H1 (cell line): ENCODE measurements around the gene TAF3. TPM values are rescaled to one million over a fixed set of nuclear protein-coding genes. Genes with fewer than 3 reads are reported as not detected.
A peak's percentile ranks its signal among the peaks of the same experiment; 100 is the strongest.

ENCODE experiments used
- CTCF ChIA-PET: fragments of 300-600 bp; sonication (Branson Sonifier 250); formaldehyde crosslinking; loops from one replicate; lab custom pipeline; 2021; ENCODE audit not compliant: partially characterized antibody; lab: Charles Lee
- POLR2A ChIA-PET: fragments of 300-600 bp; sonication (Branson Sonifier 250); formaldehyde crosslinking; loops from one replicate; lab custom pipeline; 2021; ENCODE audit warnings: inconsistent platforms; ENCODE audit not compliant: partially characterized antibody; lab: Charles Lee
- DNase-seq, 2 experiments: peaks; one replicate each; pipeline versions ENCODE4 v3.0.0 to v3.0.0-alpha.2; 2010 to 2022; ENCODE audit warnings: low spot score in 2 of 2, low read depth in 1 of 2, mixed read lengths in 1 of 2
- FAIRE-seq: peaks from 2 replicates; lab custom pipeline; 2011; peaks lifted over from hg19 to GRCh38; lab: Jason Lieb, UNC
- H2AFZ ChIP-seq: 2 replicates; pipeline ENCODE4 v1.8.1; 2012; ENCODE audit warnings: low read length, inconsistent platforms
- H2AK5ac ChIP-seq: 2 replicates; pipeline ENCODE4 v1.6.1; 2013; ENCODE audit warnings: low read depth, low read length
- H2BK120ac ChIP-seq: replicated peaks from 2 replicates; pipeline ENCODE3; 2013; ENCODE audit warnings: low read depth, low read length, inconsistent platforms
- H2BK12ac ChIP-seq: 2 replicates; pipeline ENCODE4 v1.6.1; 2013; ENCODE audit warnings: low read depth, low read length
- H2BK15ac ChIP-seq: 2 replicates; pipeline ENCODE4 v1.6.1; 2013; ENCODE audit warnings: low read length
- H2BK20ac ChIP-seq: 2 replicates; pipeline ENCODE4 v1.6.1; 2013; ENCODE audit warnings: low read length
- H2BK5ac ChIP-seq: 2 replicates; pipeline ENCODE4 v1.6.1; 2013; ENCODE audit warnings: low read depth, low read length
- H3K14ac ChIP-seq: 2 replicates; pipeline ENCODE4 v1.6.1; 2013; ENCODE audit warnings: inconsistent platforms; ENCODE audit not compliant: insufficient read length
- H3K18ac ChIP-seq: 2 replicates; pipeline ENCODE4 v1.6.1; 2013; ENCODE audit warnings: low read length; ENCODE audit errors: extremely low read depth
- H3K23ac ChIP-seq: 2 replicates; pipeline ENCODE4 v1.6.1; 2013; ENCODE audit warnings: inconsistent platforms; ENCODE audit not compliant: insufficient read length
- H3K23me2 ChIP-seq: 2 replicates; pipeline ENCODE4 v1.6.1; 2013; ENCODE audit warnings: low read depth, low read length
- H3K27ac ChIP-seq: 2 replicates; pipeline ENCODE4 v1.6.1; 2011; ENCODE audit warnings: low read depth, low read length, inconsistent platforms
- H3K27me3 ChIP-seq, 4 experiments: replicated peaks in 1 of 4; 1 replicate in 1 of 4; 2 replicates in 3 of 4; pipeline versions ENCODE4 v1.6.1 to v1.8.1; 2011 to 2013; ENCODE audit warnings: low read length in 3 of 4, mild to moderate bottlenecking in 3 of 4, inconsistent platforms in 2 of 4, mixed read lengths in 2 of 4, moderate library complexity in 1 of 4; ENCODE audit not compliant: control insufficient read depth in 3 of 4, insufficient read depth in 3 of 4; ENCODE audit errors: extremely low read depth in 1 of 4
- H3K36me3 ChIP-seq, 4 experiments: 2 replicates each; pipeline versions ENCODE4 v1.6.1 to v1.8.1; 2011 to 2013; ENCODE audit warnings: mild to moderate bottlenecking in 4 of 4, low read length in 3 of 4, moderate library complexity in 2 of 4, control low read depth in 1 of 4, inconsistent platforms in 1 of 4; ENCODE audit not compliant: insufficient read depth in 4 of 4, control insufficient read depth in 2 of 4
- H3K4ac ChIP-seq: replicated peaks from 2 replicates; pipeline ENCODE3; 2013; ENCODE audit warnings: low read length, low read depth, mixed read lengths, inconsistent platforms; ENCODE audit not compliant: insufficient read length
- H3K4me1 ChIP-seq, 4 experiments: replicated peaks in 1 of 4; 1 replicate in 1 of 4; 2 replicates in 3 of 4; pipeline versions ENCODE4 v1.6.1 to v1.8.1; 2011 to 2013; ENCODE audit warnings: low read length in 3 of 4, inconsistent platforms in 2 of 4, mixed read lengths in 1 of 4; ENCODE audit not compliant: insufficient read depth in 4 of 4, control insufficient read depth in 3 of 4
- H3K4me2 ChIP-seq, 2 experiments: 2 replicates each; pipeline versions ENCODE4 v1.6.1 to v1.8.1; 2011 to 2013; ENCODE audit warnings: low read depth in 2 of 2, low read length in 2 of 2, control low read depth in 1 of 2, inconsistent platforms in 1 of 2, mild to moderate bottlenecking in 1 of 2; ENCODE audit not compliant: insufficient read depth in 1 of 2
- H3K4me3 ChIP-seq, 4 experiments: fragments of 200-600, 300-600 bp in 1 of 4; sonication (generic), shearing (Covaris generic), sonication (Bioruptor Twin) in 1 of 4; 2 replicates each; pipeline versions ENCODE4 v1.5.1 to v1.8.1; 2011 to 2016; ENCODE audit warnings: low read length in 4 of 4, low read depth in 3 of 4, control low read depth in 2 of 4, inconsistent platforms in 2 of 4, mild to moderate bottlenecking in 2 of 4, mixed read lengths in 1 of 4, moderate library complexity in 1 of 4; ENCODE audit not compliant: insufficient read depth in 2 of 4; ENCODE audit errors: extremely low read depth in 1 of 4
- H3K56ac ChIP-seq: replicated peaks from 2 replicates; pipeline ENCODE3; 2013; ENCODE audit warnings: low read depth, mild to moderate bottlenecking, mixed read lengths, low read length, inconsistent platforms; ENCODE audit not compliant: insufficient read length
- H3K79me1 ChIP-seq: 2 replicates; pipeline ENCODE4 v1.6.1; 2013; ENCODE audit warnings: low read depth, low read length, control low read depth
- H3K79me2 ChIP-seq, 2 experiments: 2 replicates each; pipeline versions ENCODE4 v1.6.1 to v1.8.1; 2012 to 2013; ENCODE audit warnings: low read length in 2 of 2, mild to moderate bottlenecking in 2 of 2, inconsistent platforms in 1 of 2; ENCODE audit not compliant: insufficient read depth in 2 of 2, control insufficient read depth in 1 of 2
- H3K9ac ChIP-seq, 4 experiments: replicated peaks in 1 of 4; 1 replicate in 1 of 4; 2 replicates in 3 of 4; pipeline versions ENCODE4 v1.6.1 to v1.8.1; 2011 to 2013; ENCODE audit warnings: low read depth in 3 of 4, low read length in 3 of 4, control low read depth in 2 of 4, mild to moderate bottlenecking in 2 of 4, moderate library complexity in 2 of 4, inconsistent platforms in 1 of 4; ENCODE audit errors: extremely low read depth in 1 of 4
- H3K9me3 ChIP-seq, 2 experiments: 2 replicates each; pipeline versions ENCODE4 v1.6.1 to v1.8.1; 2012 to 2013; ENCODE audit warnings: mild to moderate bottlenecking in 2 of 2, moderate library complexity in 2 of 2, control low read depth in 1 of 2, inconsistent platforms in 1 of 2, low read depth in 1 of 2, low read length in 1 of 2, mixed read lengths in 1 of 2; ENCODE audit not compliant: insufficient read depth in 2 of 2
- H4K20me1 ChIP-seq, 2 experiments: replicated peaks in 1 of 2; 2 replicates each; pipeline versions ENCODE3 to v1.8.1; 2011 to 2013; ENCODE audit warnings: inconsistent platforms in 2 of 2, low read length in 2 of 2, mild to moderate bottlenecking in 1 of 2; ENCODE audit not compliant: insufficient read depth in 2 of 2, control insufficient read depth in 1 of 2
- H4K5ac ChIP-seq: 2 replicates; pipeline ENCODE4 v1.6.1; 2013; ENCODE audit warnings: low read length, low read depth, mixed read lengths, inconsistent platforms; ENCODE audit not compliant: insufficient read length
- H4K8ac ChIP-seq: 2 replicates; pipeline ENCODE4 v1.8.0; 2013; ENCODE audit warnings: mild to moderate bottlenecking, moderate library complexity, low read length, inconsistent platforms; ENCODE audit not compliant: insufficient read depth; ENCODE audit errors: extremely low read depth
- H4K91ac ChIP-seq: replicated peaks from 2 replicates; pipeline ENCODE3; 2013; ENCODE audit warnings: low read length, mixed read lengths, inconsistent platforms; ENCODE audit not compliant: insufficient read length
- BACH1 ChIP-seq: IDR thresholded peaks from 2 replicates; pipeline ENCODE4 v1.6.1; 2012; ENCODE audit warnings: low read length, improper control_type of control experiment
- CEBPB ChIP-seq: IDR thresholded peaks from 2 replicates; pipeline ENCODE4 v1.6.1; 2012; ENCODE audit warnings: low read depth, low read length
- CREB1 ChIP-seq: IDR thresholded peaks from 2 replicates; pipeline ENCODE4 v1.6.1; 2012; ENCODE audit warnings: inconsistent platforms
- EGR1 ChIP-seq: IDR thresholded peaks from 2 replicates; pipeline ENCODE4 v1.6.1; 2011; ENCODE audit warnings: low read depth, low read length, borderline replicate concordance
- EZH2 ChIP-seq: fragments of 200-600 bp; sonication (generic); IDR thresholded peaks from 2 replicates; pipeline ENCODE4 v1.7.1; 2012; ENCODE audit warnings: low read depth, mild to moderate bottlenecking, moderate library complexity, low read length, inconsistent platforms; ENCODE audit not compliant: severe bottlenecking
- HDAC2 ChIP-seq, 2 experiments: fragments of 300-600 bp in 1 of 2; sonication (generic) in 1 of 2; IDR thresholded peaks; 2 replicates each; pipeline ENCODE4 v1.6.1; 2011 to 2012; ENCODE audit warnings: low read depth in 2 of 2, low read length in 2 of 2, mild to moderate bottlenecking in 2 of 2, moderate library complexity in 2 of 2, borderline replicate concordance in 1 of 2, inconsistent platforms in 1 of 2
- NANOG ChIP-seq: IDR thresholded peaks from 2 replicates; pipeline ENCODE4 v1.6.1; 2011; ENCODE audit warnings: low read length, low read depth, mild to moderate bottlenecking, inconsistent platforms; ENCODE audit not compliant: insufficient read depth, poor library complexity, severe bottlenecking
- POU5F1 ChIP-seq: IDR thresholded peaks from 2 replicates; pipeline ENCODE4 v1.6.1; 2011; ENCODE audit warnings: low read depth, mild to moderate bottlenecking, low read length, moderate library complexity
- SP1 ChIP-seq: IDR thresholded peaks from 2 replicates; pipeline ENCODE4 v1.6.1; 2011; ENCODE audit warnings: low read depth, low read length
- SUZ12 ChIP-seq: fragments of 200-600 bp; sonication (generic); IDR thresholded peaks from 2 replicates; pipeline ENCODE4 v1.6.1; 2012; ENCODE audit warnings: mild to moderate bottlenecking, inconsistent platforms, low read length, moderate library complexity, mixed read lengths
- WGBS, 2 experiments: shearing (Covaris generic) in 1 of 2; methylation state at CpG; one replicate each; pipeline versions ENCODE4 v1.1.6 to v1.1.7; 2013 to 2015; ENCODE audit warnings: low lambda C conversion rate in 2 of 2, mixed read lengths in 2 of 2, inconsistent platforms in 1 of 2, low coverage in 1 of 2, missing lambda C conversion rate in 1 of 2; ENCODE audit not compliant: insufficient replicate concordance in 2 of 2, insufficient coverage in 1 of 2, insufficient read length in 1 of 2; ENCODE audit errors: extremely low coverage in 1 of 2, missing lambda C conversion rate in 1 of 2; 5-methylcytosine and 5-hydroxymethylcytosine counted together
- polyA plus RNA-seq, 7 experiments: library from polyadenylated mRNA; depleted of rRNA in 3 of 7; stranded (reverse) in 5 of 7; unstranded in 2 of 7; fragments of >200 nt in 5 of 7; fragments of 200-250 nt in 2 of 7; gene quantifications; 1 replicate in 5 of 7; 2 replicates in 1 of 7; 4 replicates in 1 of 7; pipeline versions ENCODE4 v1.2.1 to v1.2.3, GENCODE V29; 2011 to 2013; ENCODE audit warnings: missing spikeins in 2 of 7, mixed read lengths in 2 of 7
- total RNA-seq: library from RNA; stranded (reverse); fragmentation: NEBNext Ultra II Directional; extraction: Animal tissue kit (Norgen Biotek cat#: 25700); gene quantifications from 2 replicates; pipeline ENCODE4 v1.2.1, GENCODE V29; 2021

TAF3 gene
- total and polyA plus RNA-seq, 2 of the 8 experiments (the other 6 are each of a cell fraction or from before 2014, with no cell fraction given): 1.5 to 11.2 TPM

GRCh38 chr10:8063128-8063908 is 245.0 kb downstream of the TAF3 start:
- Histone ChIP-seq H3K36me3 (no peaks in the 10 kb centered on the region), H3K9me3 (no peaks in the 10 kb centered on the region), H2BK12ac (peak overlapping the region; percentile 99), H4K20me1 (peaks cover 6 to 9% of the 10 kb centered on the region in 2 experiments), H4K91ac (no peak overlapping the region), H3K27me3 (peaks cover 33 to 74% (median 62%) of the 10 kb centered on the region in 4 experiments), H2BK20ac (peak overlapping the region; percentile 80; the same call in 1 of the 2 replicates), H2BK15ac (peak overlapping the region; percentile 72; the same call in 1 of the 2 replicates), H3K79me1 (no peaks in the 10 kb centered on the region), H4K5ac (no peak overlapping the region), H2BK5ac (peak overlapping the region; percentile 90; the same call in 1 of the 2 replicates), H3K9ac (no peak overlapping the region), H3K23me2 (peaks cover 10% of the 10 kb centered on the region; the same call in 1 of the 2 replicates), H2AK5ac (0 out of 2 replicates have a peak overlapping the region, but pooled peaks have one; percentile 65), H3K4me1 (peaks cover 32 to 39% (median 34%) of the 10 kb centered on the region in 4 experiments), H3K18ac (peak overlapping the region; percentile 97), H3K4me2 (peak overlapping the region; percentile 72 to 84), H3K79me2 (no peaks in the 10 kb centered on the region), H3K4me3 (peak overlapping the region in 3 of 4 experiments; percentile 11 to 48 (median 29); a peak in 5 of 8 replicates), H2BK120ac (no peak overlapping the region), H3K27ac (no peak overlapping the region), H3K14ac (no peak overlapping the region), H2AFZ (no peak overlapping the region), H3K23ac (no peak overlapping the region), H3K56ac (no peak overlapping the region), H3K4ac (no peak overlapping the region), H4K8ac (no peak overlapping the region)
- 4% methylated on average over 15 of the region's 15 CpGs; no CpG with 5 or more reads in 1 of the 2 experiments for WGBS, 2 experiments
- FAIRE-seq: peak; percentile 32
- ChIA-PET CTCF (interaction anchor here (0.9 to 1.6 kb wide), 2 partner anchors 10 to 12 kb away, joined by 3 to 5 read pairs; no protein-coding TSS in a partner anchor), POLR2A (interaction anchor here (0.7 to 2.6 kb wide), 4 partner anchors 13 to 226 kb away, joined by 3 to 10 read pairs (median 4); no protein-coding TSS in a partner anchor)
- no peak for DNase-seq
- TF ChIP-seq SUZ12: peak; percentile 46; the same call in 1 of the 2 replicates
- no peak for TF ChIP-seq POU5F1
- TF ChIP-seq EGR1: peak; percentile 69
- TF ChIP-seq CEBPB: no peak
- TF ChIP-seq HDAC2 (IDR thresholded peaks at IDR 0.05; ENCODE audit: borderline replicate concordance in 1 of 2, low read depth in 2 of 2, low read length in 2 of 2): 0 out of 4 replicates have a peak, but pooled peaks of 1 of the 2 experiments have one; percentile 61
- no peak for TF ChIP-seq BACH1
- peak; percentile 71 for TF ChIP-seq NANOG
- no peak for TF ChIP-seq CREB1
- TF ChIP-seq SP1: no peak
- peak; percentile 12 for TF ChIP-seq EZH2
